NCI-H446 (cell line): ENCODE results near the gene MLLT10.
"Not testable (repeated sequence)": the region's sequence is repeated elsewhere in the genome, so short reads cannot be mapped to it uniquely, and the experiment has no call there.

Experiments used
- DNase-seq, 2 experiments: peaks; one replicate each; lab custom pipeline; 2025; lab: John Stamatoyannopoulos, UW

MLLT10 gene

DNA sequence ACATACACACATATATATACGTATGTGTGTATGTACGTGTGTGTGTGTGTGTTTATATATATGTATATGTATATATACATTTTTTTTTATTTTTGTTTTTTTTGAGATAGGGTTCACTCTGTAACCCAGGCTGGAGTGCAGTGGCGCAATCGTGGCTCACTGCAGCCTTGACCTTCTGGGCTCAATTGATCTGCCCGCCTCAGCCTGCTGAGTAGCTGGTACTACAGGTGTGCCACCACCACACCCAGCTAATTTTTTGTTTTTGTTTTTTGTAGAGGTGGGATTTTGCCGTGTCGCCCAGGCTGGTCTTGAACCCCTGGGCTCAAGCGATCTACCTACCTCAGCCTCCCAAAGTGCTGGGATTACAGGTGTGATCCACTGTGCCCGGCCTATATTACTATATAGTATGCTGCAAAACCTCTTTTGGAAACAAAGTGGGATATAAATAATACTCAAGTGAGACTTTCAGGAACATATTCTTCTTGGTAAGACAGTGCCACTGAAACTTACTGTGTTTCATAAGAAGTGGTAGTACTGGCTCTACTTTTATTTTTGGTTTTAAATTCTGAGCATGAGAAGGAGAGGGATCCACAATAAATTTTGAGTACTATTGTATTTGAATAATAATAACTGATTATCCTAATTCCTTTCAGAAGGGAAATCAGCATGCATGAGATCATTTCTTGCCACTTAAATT is 51.0 kb downstream of the MLLT10 start:
- DNase-seq: no peak

DNA sequence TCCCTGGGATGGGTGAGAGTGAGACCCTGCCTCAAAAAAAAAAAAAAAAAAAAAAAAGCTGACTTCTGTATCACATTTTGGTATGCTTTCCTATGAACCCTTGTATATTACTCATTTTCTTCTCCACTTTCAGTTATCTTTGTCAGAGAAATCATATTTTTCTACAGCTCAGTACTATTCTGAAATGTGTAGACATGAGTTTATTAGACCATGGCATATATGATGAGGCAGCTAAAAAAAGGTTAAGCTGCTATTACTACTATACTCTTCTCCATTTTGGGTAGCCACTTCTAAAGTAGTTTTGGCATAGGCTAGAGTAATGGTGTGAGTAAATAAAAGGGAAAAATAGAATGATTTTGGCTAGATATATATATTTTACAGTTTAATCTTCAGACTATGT is 53.4 kb downstream of the MLLT10 start:
- DNase-seq: no peak

DNA sequence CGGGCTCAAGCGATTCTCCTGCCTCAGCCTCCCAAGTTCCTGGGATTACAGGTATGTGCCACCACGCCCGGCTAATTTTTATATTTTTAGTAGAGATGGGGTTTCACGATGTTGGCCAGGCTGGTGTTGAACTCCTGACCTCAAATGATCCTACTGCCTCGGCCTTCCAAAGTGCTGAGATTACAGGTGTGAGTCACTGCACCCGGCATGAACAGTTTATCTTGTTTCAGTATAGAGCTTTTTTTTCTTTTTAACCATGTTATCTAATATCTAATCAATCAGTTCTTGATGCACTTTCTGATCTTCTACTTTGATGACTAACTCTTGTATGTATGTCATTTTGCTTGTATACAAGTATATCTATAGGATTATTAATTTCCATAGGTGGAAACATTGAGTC is 54.1 kb downstream of the MLLT10 start:
- not testable (repeated sequence) for DNase-seq

DNA sequence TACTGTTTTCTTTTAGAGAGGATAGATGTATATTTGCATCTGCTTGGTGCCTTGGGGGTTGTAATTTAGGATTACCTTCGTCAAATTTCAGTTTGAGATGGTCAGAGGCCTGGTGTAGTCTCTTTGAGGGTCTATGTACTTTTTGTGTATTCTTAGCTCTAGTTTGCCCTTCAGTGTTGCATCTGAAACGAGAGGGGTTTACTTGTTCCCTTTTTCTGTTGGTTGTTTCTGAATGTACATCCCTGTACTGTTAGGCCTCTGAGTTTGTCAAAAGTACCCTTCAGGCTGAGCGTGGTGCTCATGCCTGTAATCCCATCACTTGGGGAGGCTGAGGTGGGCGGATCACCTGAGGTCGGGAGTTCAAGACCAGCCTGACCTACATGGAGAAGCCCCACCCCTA is 60.0 kb downstream of the MLLT10 start:
- no peak for DNase-seq

DNA sequence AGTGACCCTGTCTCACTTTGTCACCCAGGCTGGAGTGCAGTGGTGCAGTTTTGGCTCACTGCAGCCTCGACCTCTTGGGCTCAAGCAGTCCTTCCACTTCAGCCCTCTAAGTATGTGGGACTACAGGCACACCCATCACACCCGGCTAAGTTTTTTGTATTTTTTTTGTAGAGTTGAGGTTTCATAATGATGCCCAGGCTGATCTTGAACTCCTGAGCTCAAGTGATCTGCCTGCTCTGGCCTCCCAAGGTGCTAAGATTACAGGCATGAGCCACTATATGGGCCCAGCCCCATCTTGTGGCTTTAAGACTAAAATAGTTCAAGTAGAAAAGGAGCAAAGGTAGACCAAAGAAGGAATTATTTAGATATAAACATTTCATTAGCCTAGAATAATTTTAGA is 65.5 kb downstream of the MLLT10 start:
- no peak for DNase-seq

DNA sequence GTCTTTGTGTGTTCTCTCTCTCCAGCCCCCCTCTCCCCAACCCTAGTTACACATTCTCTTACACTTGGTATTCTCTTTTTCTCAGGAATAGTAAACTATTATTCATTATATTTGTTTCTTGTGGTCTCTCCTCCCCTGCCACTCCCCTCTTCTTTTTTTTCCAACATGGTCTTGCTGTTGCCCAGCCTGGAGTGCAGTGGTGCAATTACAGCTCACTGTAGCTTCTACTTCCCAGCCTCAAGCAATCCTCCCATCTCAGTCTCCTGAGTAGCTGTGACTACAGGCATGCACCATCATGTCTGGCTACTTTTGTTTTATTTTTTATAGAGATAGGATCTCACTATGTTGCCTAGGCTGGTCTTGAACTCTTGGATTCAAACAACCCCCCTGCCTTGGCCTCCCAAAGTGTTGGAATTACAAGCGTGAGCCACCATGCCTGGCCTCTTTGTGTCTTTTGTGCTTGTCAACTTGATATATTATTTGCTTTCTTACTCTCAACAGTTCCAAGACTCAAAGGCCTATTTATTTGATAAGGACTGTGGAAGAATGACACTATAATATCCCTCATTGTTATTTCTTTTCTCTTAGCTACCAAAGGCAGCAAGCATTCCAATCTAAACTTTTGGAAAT is 66.9 kb downstream of the MLLT10 start:
- no peak for DNase-seq

DNA sequence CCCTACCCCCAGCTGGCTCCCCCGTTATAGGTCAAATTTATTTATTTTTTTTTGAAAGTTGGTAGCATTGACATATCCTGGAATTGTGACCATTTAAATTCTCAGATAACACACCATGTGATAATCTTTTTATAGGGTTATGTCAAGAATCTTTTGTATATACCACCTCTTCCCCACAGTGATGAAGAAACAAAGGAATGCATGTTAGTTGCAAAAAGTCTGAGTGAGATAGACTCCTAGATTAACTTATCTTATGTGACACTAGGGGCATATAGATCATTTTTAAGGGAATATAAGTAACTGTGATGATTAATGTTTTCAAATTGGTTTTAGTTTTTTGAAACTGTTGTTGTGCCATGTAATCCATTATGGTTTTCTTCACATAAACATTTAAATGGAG is 68.3 kb downstream of the MLLT10 start:
- no peak for DNase-seq

DNA sequence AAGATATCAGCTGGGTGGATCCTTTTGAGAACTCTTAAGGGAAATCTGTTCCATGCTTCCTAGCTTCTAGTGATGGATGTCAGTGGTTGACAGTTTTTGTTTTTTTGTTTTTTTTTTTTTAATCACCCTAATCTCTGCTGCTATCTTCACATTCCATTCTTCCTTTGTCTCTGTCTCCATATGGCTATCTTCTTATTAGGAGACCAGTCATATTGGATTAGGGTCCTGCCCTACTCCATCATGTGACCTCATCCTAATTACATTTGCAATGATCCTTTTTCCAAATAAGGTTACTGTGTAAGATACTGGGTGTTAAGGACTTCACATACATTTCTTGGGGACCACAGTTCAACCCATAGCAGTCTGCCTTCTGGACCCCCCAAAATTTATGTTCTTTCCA is 69.7 kb downstream of the MLLT10 start:
- DNase-seq: no peak

DNA sequence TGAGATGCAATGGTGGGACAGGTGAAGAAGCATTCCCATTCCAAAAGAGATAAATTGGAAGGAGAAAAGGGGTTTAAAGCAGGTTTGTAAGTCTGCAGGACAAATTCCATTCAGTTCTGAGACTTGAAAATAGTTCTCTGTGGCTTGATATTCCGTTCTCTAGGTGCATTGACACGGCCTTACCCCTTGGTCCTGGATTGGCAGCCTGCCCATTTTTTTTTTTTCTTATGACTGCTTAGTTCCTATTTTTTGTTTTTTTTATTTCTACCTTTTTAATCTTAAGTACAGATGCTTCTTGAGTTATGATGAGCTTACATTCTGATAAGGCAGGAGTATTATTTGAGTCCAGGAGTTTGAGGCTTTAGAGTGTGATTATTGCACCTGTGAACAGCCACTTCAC is 70.6 kb downstream of the MLLT10 start:
- DNase-seq: no peak

DNA sequence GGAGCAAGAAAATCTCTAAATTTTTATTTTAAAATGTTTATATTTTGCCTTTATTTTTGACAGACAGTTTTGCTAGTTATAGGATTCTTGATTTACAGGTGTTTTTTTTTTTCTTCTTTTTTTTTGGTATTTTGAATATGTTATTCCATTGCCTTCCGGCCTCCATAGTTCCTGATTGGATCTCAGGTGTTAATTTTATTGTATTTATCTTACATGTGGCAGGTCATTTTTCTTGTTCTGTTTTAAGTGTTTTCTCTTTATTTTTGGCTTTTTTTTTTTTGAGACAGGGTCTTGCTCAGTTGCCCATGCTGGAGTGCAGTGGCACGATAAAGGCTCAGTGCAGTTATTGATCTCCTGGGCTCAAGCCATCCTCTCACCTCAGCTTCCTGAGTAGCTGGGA is 73.9 kb downstream of the MLLT10 start:
- DNase-seq: no peak

DNA sequence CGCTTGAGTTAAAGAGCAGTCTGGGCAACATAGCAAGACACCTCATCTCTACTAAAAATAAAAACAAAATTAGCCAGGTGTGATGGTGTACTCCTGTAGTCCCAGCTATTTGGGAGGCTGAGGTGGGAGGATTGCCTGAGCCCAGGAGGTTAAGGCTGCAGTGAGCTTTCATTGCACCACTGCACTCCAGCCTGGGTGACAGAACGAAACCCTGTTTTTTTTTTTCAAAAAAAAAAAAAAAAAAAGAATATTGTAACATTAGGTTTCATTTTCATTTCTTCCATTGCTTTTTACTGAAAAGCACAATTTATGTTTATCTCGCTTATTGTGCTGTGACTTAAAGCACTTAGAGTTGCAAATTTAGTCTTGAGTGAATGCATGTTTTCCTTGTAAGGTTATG is 80.0 kb downstream of the MLLT10 start:
- DNase-seq: no peak

DNA sequence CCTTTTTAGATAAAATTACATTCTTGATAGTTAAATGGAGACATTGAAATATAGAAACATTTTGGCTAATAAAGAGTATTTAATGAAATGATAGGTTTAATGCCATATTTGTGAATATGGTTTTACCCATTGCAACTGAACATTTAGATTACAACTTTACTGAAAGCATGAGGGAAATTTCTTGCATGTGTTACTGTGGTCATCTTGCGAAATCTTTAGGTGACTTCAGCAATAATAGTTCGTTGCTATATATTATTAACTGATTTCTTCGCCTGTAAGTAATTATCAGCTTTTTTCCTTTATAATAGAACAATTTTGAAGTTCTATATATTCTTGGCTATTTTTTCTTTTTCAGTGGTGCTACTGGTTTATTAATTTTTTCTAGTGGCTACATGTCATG is 83.2 kb downstream of the MLLT10 start:
- no peak for DNase-seq

DNA sequence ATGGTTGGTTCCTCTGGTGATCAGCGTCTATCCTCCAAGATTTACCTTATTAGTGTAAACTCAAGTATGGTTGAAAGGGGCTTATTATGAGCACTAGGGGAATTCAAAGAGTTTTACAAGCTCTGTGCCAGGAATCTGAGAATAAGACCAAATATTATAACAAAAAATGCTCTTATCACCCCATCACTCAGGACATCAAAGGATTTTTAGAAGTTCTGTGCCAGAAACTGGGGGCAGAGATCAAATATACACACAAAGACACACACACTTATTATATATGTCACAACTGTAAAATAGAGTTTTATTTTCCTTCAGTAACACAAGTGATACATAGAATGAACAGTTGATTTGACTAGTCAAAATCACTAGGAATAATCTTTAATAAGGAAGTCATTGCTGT is 89.3 kb downstream of the MLLT10 start:
- DNase-seq: no peak

DNA sequence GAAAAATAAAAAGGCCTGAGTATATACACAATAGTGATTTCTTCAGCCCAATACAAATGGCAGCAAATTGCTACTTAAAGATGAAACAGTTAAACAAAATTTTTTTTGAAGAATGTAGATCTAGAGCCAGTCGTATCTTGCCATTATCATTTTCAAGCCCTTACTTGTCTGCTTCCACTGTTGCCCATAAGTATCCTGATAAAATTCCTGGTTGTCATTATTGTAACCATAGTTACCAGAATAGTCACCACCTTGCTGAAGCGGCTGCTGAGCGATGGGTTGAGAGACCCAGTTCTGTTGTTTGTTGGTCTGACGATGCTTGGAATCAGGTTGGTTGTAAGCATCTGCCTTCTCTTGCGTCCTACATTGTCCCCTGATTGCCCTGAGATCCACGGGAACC is 90.4 kb downstream of the MLLT10 start:
- not testable (repeated sequence) for DNase-seq

DNA sequence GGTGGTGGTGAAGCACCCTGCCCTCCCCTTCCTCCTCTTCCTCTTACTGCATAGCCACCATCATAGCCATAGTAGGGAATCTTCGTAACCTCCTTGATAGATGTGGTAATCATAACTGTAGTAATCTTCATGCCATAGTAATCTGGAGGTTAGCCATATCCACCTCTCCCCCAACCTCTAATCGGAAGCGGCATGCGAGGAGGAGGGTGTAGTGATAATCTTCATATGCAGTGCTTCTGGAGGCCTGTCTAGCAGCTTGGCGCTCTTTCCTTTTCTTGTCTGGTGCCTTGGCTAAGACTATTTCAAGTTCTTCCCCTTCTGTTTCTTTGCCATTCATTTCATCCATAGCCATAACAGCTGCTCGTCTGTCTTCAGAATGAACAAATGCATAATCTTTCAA is 90.9 kb downstream of the MLLT10 start:
- DNase-seq: no peak

DNA sequence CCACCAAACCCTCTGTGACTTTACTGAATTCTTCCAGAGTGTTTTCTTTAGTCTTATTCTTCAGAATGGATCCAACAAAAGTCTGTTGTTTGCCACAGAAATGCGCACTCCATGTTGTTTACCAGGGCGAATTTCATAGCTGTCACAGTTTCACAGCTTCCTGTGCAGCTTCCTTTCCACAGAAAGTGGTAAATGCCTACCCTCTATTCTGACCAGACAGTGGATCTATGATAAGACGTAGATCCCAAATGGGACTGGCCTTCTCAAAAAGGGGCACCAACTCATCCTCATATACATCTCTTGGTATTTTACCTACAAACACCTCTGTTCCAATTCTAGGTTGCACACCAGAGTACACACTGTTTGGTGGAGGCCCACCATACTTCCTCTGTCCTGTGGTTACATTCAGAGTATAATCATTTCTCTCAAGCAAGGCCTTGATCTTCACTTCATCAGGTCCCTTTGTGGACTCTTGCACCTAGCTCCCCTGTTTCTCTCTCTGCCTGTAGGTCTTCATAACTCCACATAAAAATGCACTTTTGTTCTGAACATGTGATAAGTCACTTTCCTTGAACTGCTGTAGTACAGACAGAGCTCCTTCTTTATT is 91.7 kb downstream of the MLLT10 start:
- DNase-seq: no peak

DNA sequence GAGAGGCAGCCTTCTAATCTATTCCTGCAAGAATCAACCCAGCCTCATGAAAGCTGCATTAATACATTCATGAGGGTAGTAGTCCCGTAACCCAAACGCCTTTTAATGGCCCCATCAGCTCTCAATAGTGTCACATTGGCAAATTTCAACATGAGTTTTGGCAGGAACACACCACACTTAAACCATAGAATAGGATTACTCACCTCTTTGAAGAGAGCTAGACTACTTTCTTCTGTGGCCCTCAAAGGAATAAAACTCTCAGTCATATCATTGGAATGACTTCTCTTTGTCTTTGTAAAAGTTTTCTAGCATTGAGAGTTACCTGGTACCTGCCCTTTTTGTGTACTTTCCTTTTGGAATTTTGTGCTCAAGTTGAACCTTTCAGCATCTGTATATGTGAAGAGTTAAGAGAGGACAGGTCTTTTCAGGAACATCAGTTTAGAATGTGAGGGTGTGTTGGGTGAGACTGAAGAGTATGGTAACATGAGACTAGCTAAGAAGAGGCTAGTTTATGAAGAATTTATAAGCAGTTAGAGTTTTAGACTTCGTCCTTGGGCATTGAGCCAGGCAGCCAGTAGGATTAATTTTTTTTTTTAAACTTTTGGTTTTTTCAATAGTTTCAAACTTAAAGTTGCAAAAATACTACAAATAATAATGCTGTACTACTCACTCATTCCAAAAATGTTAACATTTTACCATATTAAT is 92.6 kb downstream of the MLLT10 start:
- DNase-seq: no peak

DNA sequence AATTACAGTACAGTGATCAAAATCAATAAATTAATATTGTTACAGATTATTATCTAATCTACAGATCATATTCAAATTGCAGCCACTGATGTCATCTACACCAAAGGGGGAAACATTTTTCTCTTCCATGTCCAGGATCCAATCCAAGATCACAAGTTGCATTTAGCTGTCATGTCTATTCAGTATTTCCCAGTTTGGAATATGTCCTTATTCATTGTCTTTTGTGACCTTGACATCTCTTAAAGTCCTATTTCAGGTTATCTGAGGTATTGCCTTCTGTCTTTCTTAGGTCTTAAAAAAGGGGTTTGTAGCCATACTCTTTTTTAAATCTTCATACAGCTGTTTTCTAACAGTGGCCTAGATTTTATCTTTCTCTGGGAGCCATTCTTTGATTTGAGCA is 93.3 kb downstream of the MLLT10 start:
- no peak for DNase-seq

DNA sequence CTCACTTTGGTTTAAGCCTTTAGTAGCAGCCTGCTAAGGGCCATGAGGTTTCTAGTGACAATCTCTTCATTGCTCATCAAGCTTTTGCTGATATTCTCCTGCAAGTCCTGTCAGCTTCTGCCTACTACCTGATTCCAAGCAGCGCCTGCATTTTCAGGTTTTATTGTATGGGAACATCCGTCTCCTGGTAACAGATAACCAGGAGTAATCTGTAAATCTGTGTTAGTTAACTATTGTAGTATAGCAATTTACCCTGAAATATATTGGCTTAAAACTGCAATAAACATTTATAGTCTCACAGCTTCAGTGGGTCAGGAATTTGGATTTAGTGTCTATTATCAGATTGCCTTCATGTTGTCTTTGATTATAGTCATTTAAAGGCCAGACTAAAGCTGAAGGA is 94.0 kb downstream of the MLLT10 start:
- no peak for DNase-seq

DNA sequence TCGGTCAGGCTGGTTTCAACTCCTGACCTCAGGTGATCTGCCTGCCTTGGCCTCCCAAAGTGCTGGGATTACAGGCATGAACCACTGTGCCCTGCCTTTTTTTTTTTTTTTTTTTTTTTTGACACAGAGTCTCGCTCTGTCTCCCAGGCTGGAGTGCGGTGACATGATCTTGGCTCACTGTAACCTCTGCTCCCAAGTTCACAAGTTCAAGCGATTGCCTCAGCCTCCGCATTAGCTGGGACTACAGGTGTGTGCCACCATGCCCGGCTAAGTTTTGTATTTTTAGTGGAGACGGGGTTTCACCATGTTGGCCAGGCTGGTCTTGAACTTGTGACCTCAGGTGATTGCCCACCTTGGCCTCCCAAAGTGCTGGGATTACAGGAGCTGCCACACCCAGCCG is 94.6 kb downstream of the MLLT10 start:
- DNase-seq: not testable (repeated sequence)

DNA sequence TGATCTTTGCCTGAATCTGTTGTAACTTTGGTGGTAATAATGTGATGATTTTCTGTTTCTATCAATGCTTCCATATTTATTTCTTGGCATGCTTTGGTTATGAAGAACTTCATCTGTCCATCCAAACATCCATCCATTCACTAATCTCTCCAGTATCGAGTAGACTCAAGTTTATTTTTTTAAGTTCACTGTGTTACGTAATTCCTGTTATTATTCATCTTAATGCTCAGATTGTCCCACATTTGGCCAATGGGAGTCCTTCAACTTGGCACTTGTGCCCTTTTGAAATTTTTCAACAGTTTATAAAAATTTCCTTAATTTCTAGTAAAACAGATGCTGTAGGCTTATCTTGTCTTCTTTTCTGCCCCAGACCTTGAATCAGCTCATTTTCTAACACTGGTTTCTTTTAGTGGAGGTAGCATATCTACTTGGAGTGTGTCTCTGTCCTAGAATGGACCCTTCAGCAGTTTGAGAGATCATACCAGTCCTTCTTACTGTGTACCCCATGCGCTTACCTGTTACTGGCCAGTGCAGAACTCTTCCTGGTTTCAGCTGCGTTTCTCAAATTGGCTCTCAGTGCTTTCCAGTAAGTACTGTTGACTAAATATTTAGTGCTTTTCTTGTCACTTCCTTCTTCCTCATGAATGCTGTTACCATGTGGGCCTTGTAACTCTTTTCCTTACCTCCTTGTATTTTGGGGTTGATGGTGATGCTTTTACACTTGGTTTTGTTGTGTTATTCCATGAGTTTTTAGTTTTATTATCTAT is 100.8 kb downstream of the MLLT10 start:
- no peak for DNase-seq

DNA sequence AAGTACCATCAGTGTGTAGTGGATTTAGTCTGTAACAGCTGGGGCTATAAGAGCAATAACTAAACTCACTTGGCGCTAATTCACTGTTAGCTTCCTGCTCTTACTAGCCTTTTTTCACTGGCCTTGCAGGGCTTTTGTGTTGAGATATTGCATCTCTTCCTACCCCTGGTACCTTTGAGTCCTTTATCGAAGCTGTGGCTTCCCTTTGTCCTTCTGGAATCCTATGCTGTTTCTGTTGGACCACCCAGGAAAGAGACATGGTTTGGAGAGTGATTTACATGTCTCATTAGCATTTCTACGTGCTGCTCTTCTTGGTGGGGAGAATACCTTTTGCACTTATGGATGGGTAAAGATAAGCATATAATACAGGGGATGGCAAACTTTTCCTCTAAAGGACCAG is 103.8 kb downstream of the MLLT10 start:
- DNase-seq: no peak
